Tibial nerve (tissue), 4 donors: ENCODE data around the gene ZNF182. TPM values are rescaled to one million over a fixed set of nuclear protein-coding genes. Genes with fewer than 3 reads are reported as not detected.
"Not testable (repeated sequence)": the region's sequence is repeated elsewhere in the genome, so short reads cannot be mapped to it uniquely, and the experiment has no call there.

Experiments used
- DNase-seq, 2 donors: peaks; one replicate each; pipeline ENCODE4 v3.0.0-alpha.2; 2019; ENCODE audit warnings: low spot score in 2 of 2
- H3K27ac ChIP-seq, 4 donors: fragments of 200-600 bp; sonication (generic) in 3 of 4; one replicate each; pipeline ENCODE4 v1.5.1; 2017 to 2019; ENCODE audit warnings: mild to moderate bottlenecking in 1 of 4
- H3K27me3 ChIP-seq, 2 donors: fragments of 200-600 bp; sonication (generic) in 1 of 2; one replicate each; pipeline versions ENCODE4 v1.5.1 to v1.6.0; 2017 to 2019
- H3K36me3 ChIP-seq, 3 donors: fragments of 200-600 bp; sonication (generic); one replicate each; pipeline ENCODE4 v1.5.1; 2018 to 2019
- H3K4me1 ChIP-seq, 4 donors: fragments of 200-600 bp; sonication (generic) in 3 of 4; one replicate each; pipeline ENCODE4 v1.5.1; 2017 to 2019
- H3K4me3 ChIP-seq, 4 donors: fragments of 200-600 bp; sonication (generic) in 3 of 4; one replicate each; pipeline ENCODE4 v1.5.1; 2017 to 2019; ENCODE audit warnings: mild to moderate bottlenecking in 1 of 4, moderate library complexity in 1 of 4
- H3K9me3 ChIP-seq, 4 donors: fragments of 200-600 bp; sonication (generic) in 3 of 4; one replicate each; pipeline ENCODE4 v1.5.1; 2017 to 2019
- EP300 ChIP-seq, 2 donors: sonication (generic); formaldehyde crosslinking; IDR thresholded peaks; one replicate each; pipeline ENCODE4 v1.6.1; 2017; ENCODE audit warnings: antibody characterized with exemption in 2 of 2, mild to moderate bottlenecking in 1 of 2
- POLR2A ChIP-seq, 2 donors: fragments of 450-650 bp; IDR thresholded peaks; one replicate each; pipeline ENCODE4 v1.6.1; 2017; ENCODE audit warnings: antibody characterized with exemption in 2 of 2, mild to moderate bottlenecking in 2 of 2, moderate library complexity in 2 of 2
- WGBS, 2 donors: methylation state at CpG; one replicate each; pipeline ENCODE4 v1.1.5; 2018; 5-methylcytosine and 5-hydroxymethylcytosine counted together
- total RNA-seq, 4 donors: library from RNA; depleted of rRNA; stranded (reverse); fragments of >200 nt; gene quantifications; one replicate each; pipeline ENCODE4 v1.1.0, GENCODE V29; 2016
- TF ChIP-seq, protein P1 (sequence below), 5 experiments: fragments of 200-600 bp in 3 of 5; fragments of 450-650 bp in 2 of 5; sonication (generic) in 3 of 5; IDR thresholded peaks; one replicate each; pipeline ENCODE4 v1.5.1; 2016 to 2019; ENCODE audit warnings: antibody characterized with exemption in 5 of 5, mild to moderate bottlenecking in 3 of 5, moderate library complexity in 2 of 5

ZNF182 gene
- total RNA-seq, 4 donors from 2014 or later: 4.5 to 11.0 (median 7.4) TPM

DNA sequence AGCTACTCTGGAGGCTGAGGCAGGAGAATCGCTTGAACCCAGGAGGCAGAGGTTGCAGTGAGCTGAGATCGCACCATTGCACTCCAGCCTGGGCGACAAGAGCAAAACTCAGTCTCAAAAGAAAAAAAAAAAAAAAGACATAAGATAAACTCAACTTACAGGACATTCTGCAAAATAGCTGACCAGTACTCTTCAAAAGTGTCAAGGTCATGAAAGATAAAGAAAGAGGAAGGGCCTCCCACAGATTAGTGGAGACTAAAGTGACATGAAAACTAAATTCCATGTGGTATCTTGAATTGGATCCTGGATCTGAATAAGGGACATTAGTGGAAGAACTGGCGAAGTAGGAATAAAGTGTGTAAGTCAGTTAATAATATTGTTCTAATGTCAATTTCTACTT lies 63.3 kb downstream of the ZNF182 start:
- no peaks in the 10 kb centered on the region for H3K27me3 ChIP-seq
- no peak for DNase-seq
- H3K36me3 ChIP-seq: no peaks in the 10 kb centered on the region
- no peak for TF ChIP-seq POLR2A (IDR thresholded peaks at IDR 0.05)
- H3K4me3 ChIP-seq: no peak overlapping the region
- no peak overlapping the region for H3K27ac ChIP-seq
- peaks cover 0 to 4% (median 0%) of the 10 kb centered on the region in 4 donors for H3K9me3 ChIP-seq
- 94% methylated on average over 4 of the region's 4 CpGs for WGBS, 2 donors
- H3K4me1 ChIP-seq: no peaks in the 10 kb centered on the region

DNA sequence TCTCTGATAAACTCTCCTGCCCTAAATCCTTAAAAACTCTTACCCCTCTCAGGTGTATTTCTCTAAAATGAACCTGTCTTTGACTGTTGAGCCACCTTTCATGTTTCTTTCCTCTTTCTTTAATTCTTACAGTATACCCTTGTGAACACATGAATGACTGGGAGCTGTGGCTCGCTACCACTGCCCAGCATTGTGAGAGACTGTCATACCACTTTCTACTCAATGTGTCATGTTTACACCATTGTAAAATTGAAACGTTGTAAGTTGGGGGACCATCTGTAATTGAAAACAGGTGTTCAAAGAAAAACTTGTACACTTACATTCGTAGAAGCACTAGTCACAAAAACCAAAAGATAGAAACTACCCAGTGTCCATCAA lies 66.9 kb downstream of the ZNF182 start:
- WGBS, 2 donors: 65 to 88% methylated on average over 3 of the region's 3 CpGs
- Histone ChIP-seq H3K27me3 (peaks cover 0 to 5% of the 10 kb centered on the region in 2 donors), H3K27ac (no peak overlapping the region), H3K36me3 (no peaks in the 10 kb centered on the region), H3K4me3 (no peak overlapping the region), H3K9me3 (peaks cover 0 to 4% (median 0%) of the 10 kb centered on the region in 4 donors), H3K4me1 (no peaks in the 10 kb centered on the region)
- TF ChIP-seq EP300 (IDR thresholded peaks at IDR 0.05): no peak
- no peak for TF ChIP-seq POLR2A (IDR thresholded peaks at IDR 0.05)
- TF ChIP-seq, protein P1, sequence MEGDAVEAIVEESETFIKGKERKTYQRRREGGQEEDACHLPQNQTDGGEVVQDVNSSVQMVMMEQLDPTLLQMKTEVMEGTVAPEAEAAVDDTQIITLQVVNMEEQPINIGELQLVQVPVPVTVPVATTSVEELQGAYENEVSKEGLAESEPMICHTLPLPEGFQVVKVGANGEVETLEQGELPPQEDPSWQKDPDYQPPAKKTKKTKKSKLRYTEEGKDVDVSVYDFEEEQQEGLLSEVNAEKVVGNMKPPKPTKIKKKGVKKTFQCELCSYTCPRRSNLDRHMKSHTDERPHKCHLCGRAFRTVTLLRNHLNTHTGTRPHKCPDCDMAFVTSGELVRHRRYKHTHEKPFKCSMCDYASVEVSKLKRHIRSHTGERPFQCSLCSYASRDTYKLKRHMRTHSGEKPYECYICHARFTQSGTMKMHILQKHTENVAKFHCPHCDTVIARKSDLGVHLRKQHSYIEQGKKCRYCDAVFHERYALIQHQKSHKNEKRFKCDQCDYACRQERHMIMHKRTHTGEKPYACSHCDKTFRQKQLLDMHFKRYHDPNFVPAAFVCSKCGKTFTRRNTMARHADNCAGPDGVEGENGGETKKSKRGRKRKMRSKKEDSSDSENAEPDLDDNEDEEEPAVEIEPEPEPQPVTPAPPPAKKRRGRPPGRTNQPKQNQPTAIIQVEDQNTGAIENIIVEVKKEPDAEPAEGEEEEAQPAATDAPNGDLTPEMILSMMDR (IDR thresholded peaks at IDR 0.05): no peak
- no peak for DNase-seq

DNA sequence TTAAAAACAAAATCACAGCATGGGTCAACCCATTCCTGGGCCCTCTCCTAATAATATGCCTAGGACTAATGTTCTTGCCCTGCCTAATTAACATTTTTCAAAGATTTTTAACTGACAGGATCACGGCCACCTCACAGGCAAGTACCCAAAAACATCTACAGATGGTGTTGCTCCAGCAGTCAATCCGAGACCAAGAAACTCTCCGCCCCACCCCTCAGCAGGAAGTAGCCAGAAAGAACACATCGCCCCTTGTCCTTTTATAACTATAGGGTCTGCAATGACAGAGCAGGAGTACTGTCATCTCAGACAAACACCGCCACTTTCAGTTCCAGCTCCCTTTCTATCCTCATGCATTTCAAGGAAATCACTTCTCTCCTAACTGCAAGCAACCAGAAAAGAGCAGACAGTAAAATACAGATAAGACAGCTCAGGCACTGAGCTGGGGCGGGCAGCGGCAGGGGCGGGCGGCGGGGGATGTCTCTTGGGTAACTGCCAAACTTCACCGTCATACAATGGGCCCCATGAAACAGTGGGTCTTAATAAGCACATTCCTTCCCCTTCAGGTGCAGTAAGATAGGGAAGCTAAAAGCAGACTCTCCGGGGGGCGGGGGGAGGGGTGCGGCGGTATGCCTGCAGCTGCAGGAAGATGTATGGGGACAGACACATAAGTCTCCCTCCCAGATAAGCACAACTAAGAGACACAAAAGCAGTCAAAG lies 67.4 kb downstream of the ZNF182 start:
- DNase-seq: no peak
- no peak overlapping the region for H3K4me3 ChIP-seq
- no peaks in the 10 kb centered on the region for H3K36me3 ChIP-seq
- peaks cover 0 to 4% (median 0%) of the 10 kb centered on the region in 4 donors for H3K9me3 ChIP-seq
- no peak for TF ChIP-seq EP300 (IDR thresholded peaks at IDR 0.05)
- TF ChIP-seq POLR2A (IDR thresholded peaks at IDR 0.05): no peak
- TF ChIP-seq, protein P1 (IDR thresholded peaks at IDR 0.05): no peak
- peaks cover 0 to 5% of the 10 kb centered on the region in 2 donors for H3K27me3 ChIP-seq
- H3K4me1 ChIP-seq: no peaks in the 10 kb centered on the region
- no peak overlapping the region for H3K27ac ChIP-seq
- 36 to 51% methylated on average over 13 to 15 of the region's 15 CpGs for WGBS, 2 donors

DNA sequence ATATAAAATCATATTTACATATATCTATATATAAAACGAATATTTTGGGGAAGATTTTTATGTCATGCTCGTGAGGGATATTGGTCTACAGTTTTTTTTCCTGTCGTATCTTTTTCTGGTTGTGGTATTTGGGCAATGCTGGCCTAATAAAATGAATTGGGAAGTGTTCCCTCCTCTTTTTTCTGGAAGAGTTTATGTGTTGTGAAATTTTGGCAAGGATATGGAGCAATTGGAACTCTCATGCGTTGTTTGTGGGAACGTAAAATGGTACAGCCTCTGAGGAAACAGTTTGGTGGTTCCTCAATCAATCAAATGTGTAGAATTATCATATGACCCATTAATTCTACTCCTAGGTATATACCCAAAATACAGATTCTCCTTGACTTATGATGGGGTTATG lies 69.8 kb downstream of the ZNF182 start:
- Histone ChIP-seq H3K27me3 (peaks cover 0 to 5% of the 10 kb centered on the region in 2 donors), H3K27ac (no peak overlapping the region), H3K9me3 (peaks cover 0 to 4% (median 0%) of the 10 kb centered on the region in 4 donors), H3K4me1 (no peaks in the 10 kb centered on the region), H3K4me3 (no peak overlapping the region), H3K36me3 (no peaks in the 10 kb centered on the region)
- TF ChIP-seq EP300 (IDR thresholded peaks at IDR 0.05) (no peak), POLR2A (IDR thresholded peaks at IDR 0.05) (no peak)
- TF ChIP-seq, protein P1 (IDR thresholded peaks at IDR 0.05): no peak
- WGBS, 2 donors: 59 to 71% methylated on average over 5 of the region's 5 CpGs
- DNase-seq: no peak

DNA sequence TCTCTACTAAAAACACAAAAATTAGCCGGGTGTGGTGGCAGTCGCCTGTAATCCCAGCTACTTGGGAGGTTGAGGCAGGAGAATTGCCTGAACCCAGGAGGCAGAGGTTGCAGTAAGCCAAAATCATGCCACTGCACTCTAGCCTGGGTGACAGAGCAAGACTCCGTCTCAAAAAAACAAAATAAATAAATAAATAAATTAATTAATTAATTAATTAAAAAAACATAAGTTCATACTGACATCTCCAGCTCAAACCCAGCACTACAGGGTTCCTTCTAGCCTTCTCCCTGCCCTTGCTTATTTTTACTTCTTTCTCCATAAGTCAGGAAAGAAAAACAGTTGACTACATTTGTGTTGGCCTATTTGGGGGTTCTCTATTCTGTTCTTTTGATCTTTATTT lies 71.8 kb downstream of the ZNF182 start:
- H3K27ac ChIP-seq, H3K4me1 ChIP-seq, H3K4me3 ChIP-seq, H3K9me3 ChIP-seq, DNase-seq, H3K36me3 ChIP-seq, H3K27me3 ChIP-seq: not testable (repeated sequence)
- 77 to 89% methylated on average over 3 of the region's 3 CpGs for WGBS, 2 donors

GRCh38 chrX:47927212-47927611 lies 76.6 kb downstream of the ZNF182 start:
- no peak for DNase-seq
- Histone ChIP-seq H3K36me3 (no peaks in the 10 kb centered on the region), H3K4me3 (no peak overlapping the region), H3K9me3 (no peaks in the 10 kb centered on the region), H3K27ac (no peak overlapping the region), H3K4me1 (no peaks in the 10 kb centered on the region), H3K27me3 (no peaks in the 10 kb centered on the region)
- WGBS, 2 donors: 81 to 92% methylated on average over 2 of the region's 2 CpGs
- TF ChIP-seq EP300 (IDR thresholded peaks at IDR 0.05): no peak
- TF ChIP-seq, protein P1 (IDR thresholded peaks at IDR 0.05): no peak
- no peak for TF ChIP-seq POLR2A (IDR thresholded peaks at IDR 0.05)

Other genes starting within 250 kb of the ZNF182 start
- 1 to 10 TPM; 5.2 to 8.8 (median 6.6) TPM for gene ZNF81, start 167.1 kb downstream of the ZNF182 start, total RNA-seq
- not detected for gene SPACA5, start 3.0 kb upstream of the ZNF182 start, total RNA-seq
- gene ZNF630, start 67.7 kb upstream of the ZNF182 start, total RNA-seq: 1 to 10 TPM; 2.3 to 5.3 (median 3.7) TPM
- gene SPACA5B, start 126.6 kb upstream of the ZNF182 start, total RNA-seq: not detected
- gene SSX5, start 192.8 kb upstream of the ZNF182 start, total RNA-seq: under 1 TPM in 1 of 4 donors, not detected in 3; 0.21 TPM